Omental fat pad (tissue), 4 donors: ENCODE results near the gene LBHD2. TPM values are rescaled to one million over a fixed set of nuclear protein-coding genes. Genes with fewer than 3 reads are reported as not detected.

Experiments
- ATAC-seq: fragments of 150-250 bp; one replicate; pipeline ENCODE4 v1.9.1; 2016; ENCODE audit warnings: mild to moderate bottlenecking, moderate library complexity; ENCODE audit not compliant: low FRiP score
- DNase-seq: peaks from one replicate; pipeline ENCODE4 v3.0.0-alpha.2; 2019; ENCODE audit warnings: low spot score
- total RNA-seq, 4 donors: library from RNA; depleted of rRNA; stranded (reverse); fragments of >200 nt; gene quantifications; one replicate each; pipeline ENCODE4 v1.1.0, GENCODE V29; 2016
- TF ChIP-seq, protein P1 (sequence below), 3 donors: fragments of 450-650 bp; IDR thresholded peaks; one replicate each; pipeline ENCODE4 v1.5.1; 2016 to 2017; ENCODE audit warnings: antibody characterized with exemption in 3 of 3, mild to moderate bottlenecking in 3 of 3, moderate library complexity in 2 of 3

Gene LBHD2
- total RNA-seq, 4 donors from 2014 or later = 6.3 TPM; not detected in 3

DNA sequence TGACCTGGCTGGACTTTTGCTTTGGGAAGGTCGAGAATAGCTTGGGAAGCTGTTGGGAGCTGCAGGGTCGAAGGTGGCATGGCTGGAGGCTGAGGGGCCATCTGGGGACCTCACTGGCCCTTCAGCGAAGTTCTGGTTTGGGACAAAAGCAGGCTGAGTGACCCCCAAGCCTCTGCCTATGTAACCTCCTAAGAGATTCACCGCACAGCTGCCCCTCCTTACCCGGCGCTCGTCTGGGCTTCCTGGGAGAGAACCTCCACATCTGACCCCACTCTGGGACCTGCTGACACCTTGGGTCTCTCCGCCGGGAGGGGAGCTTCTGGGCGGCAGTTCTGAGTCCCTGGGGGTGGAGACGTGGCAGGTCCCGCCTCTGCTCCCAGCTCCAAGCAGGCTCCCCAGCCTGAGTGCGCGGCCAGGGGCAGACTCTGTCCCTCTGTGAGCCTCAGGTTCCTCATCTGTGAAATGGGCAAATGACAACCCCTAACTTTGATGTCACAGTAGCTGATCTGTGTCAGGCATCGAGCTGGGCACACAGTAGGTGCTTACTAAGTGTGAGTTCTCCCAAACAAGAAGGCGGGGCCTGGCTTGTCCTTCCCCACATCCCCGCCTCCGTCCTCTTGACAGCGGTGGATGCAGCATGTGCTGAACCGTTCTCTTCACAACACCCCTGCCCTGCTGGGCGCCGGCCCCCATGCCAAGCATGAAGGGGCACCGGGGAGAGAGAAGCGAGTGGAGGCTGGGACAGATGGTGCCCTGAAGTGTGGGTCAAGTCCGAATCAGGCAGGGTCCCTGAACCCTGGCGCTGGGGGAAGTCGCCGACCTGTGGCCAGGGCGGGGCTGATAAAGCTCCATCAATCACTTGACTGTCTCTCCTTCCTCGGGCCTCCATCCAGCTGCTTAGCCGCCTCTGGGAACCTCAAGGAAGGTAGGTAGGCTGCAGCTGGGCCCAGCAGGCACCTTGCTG, 14.3 kb downstream of the LBHD2 start:
- TF ChIP-seq, protein P1, sequence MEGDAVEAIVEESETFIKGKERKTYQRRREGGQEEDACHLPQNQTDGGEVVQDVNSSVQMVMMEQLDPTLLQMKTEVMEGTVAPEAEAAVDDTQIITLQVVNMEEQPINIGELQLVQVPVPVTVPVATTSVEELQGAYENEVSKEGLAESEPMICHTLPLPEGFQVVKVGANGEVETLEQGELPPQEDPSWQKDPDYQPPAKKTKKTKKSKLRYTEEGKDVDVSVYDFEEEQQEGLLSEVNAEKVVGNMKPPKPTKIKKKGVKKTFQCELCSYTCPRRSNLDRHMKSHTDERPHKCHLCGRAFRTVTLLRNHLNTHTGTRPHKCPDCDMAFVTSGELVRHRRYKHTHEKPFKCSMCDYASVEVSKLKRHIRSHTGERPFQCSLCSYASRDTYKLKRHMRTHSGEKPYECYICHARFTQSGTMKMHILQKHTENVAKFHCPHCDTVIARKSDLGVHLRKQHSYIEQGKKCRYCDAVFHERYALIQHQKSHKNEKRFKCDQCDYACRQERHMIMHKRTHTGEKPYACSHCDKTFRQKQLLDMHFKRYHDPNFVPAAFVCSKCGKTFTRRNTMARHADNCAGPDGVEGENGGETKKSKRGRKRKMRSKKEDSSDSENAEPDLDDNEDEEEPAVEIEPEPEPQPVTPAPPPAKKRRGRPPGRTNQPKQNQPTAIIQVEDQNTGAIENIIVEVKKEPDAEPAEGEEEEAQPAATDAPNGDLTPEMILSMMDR (IDR thresholded peaks at IDR 0.05) = no peak
- ATAC-seq (no peak), DNase-seq (no peak)

DNA sequence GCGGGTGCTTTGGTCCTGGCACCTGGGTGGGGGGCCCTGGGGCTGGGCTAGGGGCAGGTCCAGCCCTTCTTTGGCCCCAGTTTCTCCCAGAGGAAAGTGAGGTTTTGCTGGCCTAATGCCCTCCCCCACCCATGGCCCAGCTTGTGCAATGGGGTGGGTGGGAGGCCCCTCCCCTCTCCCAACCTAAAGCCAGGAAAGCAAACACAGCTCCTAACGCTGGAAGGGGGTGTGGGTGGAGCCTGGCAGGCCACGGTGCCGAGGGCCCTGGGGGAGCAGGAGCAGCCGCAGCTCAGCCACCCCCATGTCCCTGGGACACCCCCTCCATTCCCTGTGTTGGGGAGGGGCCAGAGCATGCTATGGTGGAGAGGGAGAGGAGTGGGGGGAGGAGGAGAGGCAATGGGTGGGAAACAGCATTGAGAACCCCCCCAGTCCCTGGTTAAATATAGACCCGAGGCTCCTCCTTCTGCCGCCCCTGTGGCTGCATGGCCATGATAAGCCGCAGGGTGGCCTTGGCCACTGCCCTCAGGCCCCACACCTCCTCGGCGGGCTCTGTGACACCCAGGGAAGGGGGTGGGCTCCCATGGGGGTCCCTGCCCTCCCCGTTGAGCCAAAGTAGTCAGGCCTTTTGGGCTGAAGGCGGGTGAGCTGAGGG, 15.2 kb downstream of the LBHD2 start:
- no peak for ATAC-seq
- no peak for DNase-seq
- TF ChIP-seq, protein P1 (IDR thresholded peaks at IDR 0.05) = no peak

DNA sequence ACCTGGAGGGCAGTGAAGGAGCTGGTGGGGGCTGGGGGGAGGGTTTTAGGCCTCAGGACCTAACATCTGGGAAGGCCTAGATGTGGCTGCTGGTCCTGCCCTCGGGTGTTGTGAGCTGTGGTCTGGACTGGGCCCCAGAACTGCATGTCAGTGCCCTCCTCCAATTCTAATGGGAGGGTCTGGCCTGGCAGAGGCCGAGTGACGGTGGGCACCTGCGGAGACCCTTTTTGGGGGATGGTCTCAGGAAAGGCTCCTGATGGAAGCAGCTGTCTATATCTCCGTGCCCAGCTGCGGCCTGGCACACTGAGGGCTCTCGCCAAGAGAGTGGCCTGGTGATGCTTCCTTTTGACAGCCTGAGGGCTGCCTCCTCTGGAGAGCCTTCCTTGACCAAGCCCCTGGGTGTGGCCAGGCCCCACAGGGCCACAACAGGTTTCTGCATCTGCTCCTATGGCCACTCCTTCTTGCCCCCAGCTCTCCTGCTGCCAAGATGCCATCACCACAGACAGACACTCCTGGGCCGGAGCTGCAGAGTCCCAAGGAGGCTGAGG, 15.8 kb downstream of the LBHD2 start:
- DNase-seq = no peak
- TF ChIP-seq, protein P1 (IDR thresholded peaks at IDR 0.05) = no peak
- ATAC-seq = no peak

DNA sequence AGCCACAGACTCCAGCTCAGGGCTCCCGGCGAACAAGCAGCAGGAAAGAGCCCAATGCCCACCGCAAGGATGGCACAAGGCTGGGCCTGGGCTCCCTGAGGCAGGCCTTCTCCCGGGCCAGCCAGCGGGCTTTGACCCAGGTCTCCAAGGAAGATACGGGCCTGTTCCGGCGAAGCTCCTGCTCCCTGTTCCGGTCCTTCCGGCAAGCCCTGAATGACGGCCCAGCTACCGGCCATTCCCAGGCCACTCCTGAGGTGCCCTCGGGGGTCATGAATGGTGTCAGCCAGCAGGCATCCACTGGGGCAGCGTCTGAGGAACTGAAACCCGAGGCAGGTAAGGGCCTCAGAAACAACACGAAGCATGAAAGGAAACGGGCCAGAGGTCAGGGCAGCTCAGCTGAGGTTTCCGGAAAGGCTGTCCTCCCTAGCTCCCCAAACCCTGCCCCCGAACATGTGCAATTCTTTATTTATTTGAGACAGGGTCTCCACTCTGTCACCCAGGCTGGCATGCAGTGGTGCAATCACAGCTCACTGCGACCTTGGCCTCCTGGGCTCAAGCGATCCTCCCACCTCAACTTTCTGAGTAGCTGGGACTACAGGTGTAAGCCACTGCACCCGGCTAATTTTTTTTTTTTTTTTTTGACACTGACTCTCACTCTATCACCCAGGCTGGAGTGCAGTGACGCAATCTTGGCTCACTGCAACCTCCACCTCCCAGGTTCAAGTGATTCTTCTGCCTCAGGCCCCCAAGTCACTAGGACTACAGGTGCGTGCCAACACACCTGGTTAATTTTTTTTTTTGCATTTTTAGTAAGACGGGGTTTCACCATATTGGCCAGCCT, 16.5 kb downstream of the LBHD2 start:
- ATAC-seq (no peak), DNase-seq (no peak)
- TF ChIP-seq, protein P1 (IDR thresholded peaks at IDR 0.05) = no peak

DNA sequence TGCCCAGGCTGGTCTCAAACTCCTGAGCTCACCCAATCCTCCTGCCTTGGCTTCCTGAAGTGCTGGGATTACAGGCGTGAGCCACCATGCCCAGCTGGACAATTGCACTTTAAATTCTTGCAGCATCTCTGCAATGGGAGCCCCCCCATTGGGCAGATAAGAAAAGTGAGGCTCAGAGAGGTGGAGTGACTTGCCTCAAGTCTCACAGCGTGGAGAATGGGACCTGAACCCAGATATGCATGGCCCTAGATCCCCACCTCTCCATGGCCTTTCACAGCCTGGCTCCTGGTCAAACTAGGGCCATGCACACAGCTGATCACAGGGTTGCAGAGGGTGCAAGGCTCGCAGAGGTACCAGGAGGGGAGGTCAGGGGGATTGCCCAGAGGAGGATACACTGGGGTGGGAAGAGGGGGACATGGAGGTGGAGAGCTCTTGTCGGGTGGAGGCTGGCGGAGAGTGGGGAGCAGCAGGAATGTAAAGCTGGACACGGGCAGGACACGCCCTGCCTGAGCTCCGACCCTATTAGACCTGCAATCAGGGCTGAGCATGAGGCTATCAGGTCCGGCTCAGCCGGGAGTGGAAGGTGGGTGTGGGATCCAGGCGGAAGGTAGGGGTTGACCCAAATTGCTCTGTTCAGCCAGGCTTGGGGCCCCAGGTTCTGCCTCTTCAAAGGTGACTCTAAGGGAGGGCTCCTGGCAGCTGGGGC, 17.4 kb downstream of the LBHD2 start:
- TF ChIP-seq, protein P1 (IDR thresholded peaks at IDR 0.05) = no peak
- ATAC-seq (no peak), DNase-seq (no peak)
